HEK293T (cell line): ENCODE results near the gene OGDH.

Experiments
- ARNT ChIP-seq: fragments of 450-650 bp; IDR thresholded peaks from 2 replicates; pipeline ENCODE4 v1.6.1; 2017; ENCODE audit warnings: mild to moderate bottlenecking
- BHLHE40 ChIP-seq: fragments of 450-650 bp; IDR thresholded peaks from 2 replicates; pipeline ENCODE4 v1.6.1; 2016; ENCODE audit warnings: mild to moderate bottlenecking, moderate library complexity, borderline replicate concordance
- CTBP1 ChIP-seq: fragments of 450-650 bp; IDR thresholded peaks from 2 replicates; pipeline ENCODE4 v1.6.1; 2016; ENCODE audit warnings: borderline replicate concordance
- ELF4 ChIP-seq: fragments of 450-650 bp; IDR thresholded peaks from 2 replicates; pipeline ENCODE4 v1.6.1; 2017; ENCODE audit warnings: antibody characterized with exemption
- FOXA1 ChIP-seq: fragments of 450-650 bp; IDR thresholded peaks from 2 replicates; pipeline ENCODE4 v1.6.1; 2016; ENCODE audit warnings: mild to moderate bottlenecking
- FOXM1 ChIP-seq: fragments of 450-650 bp; IDR thresholded peaks from 2 replicates; pipeline ENCODE4 v1.6.1; 2017; ENCODE audit warnings: mild to moderate bottlenecking, borderline replicate concordance
- LEF1 ChIP-seq: fragments of 450-650 bp; IDR thresholded peaks from 2 replicates; pipeline ENCODE4 v1.6.1; 2017; ENCODE audit warnings: mild to moderate bottlenecking, borderline replicate concordance
- NFRKB ChIP-seq: fragments of 450-650 bp; IDR thresholded peaks from 2 replicates; pipeline ENCODE4 v1.6.1; 2016; ENCODE audit warnings: mild to moderate bottlenecking, moderate library complexity
- PKNOX1 ChIP-seq: fragments of 450-650 bp; IDR thresholded peaks from 2 replicates; pipeline ENCODE4 v1.6.1; 2016
- SUZ12 ChIP-seq: fragments of 450-650 bp; IDR thresholded peaks from 2 replicates; pipeline ENCODE4 v1.6.1; 2016; ENCODE audit warnings: mild to moderate bottlenecking
- TARDBP ChIP-seq: fragments of 450-650 bp; IDR thresholded peaks from 2 replicates; pipeline ENCODE4 v1.6.1; 2016
- ZNF384 ChIP-seq: fragments of 450-650 bp; IDR thresholded peaks from 2 replicates; pipeline ENCODE4 v1.6.1; 2016

DNA sequence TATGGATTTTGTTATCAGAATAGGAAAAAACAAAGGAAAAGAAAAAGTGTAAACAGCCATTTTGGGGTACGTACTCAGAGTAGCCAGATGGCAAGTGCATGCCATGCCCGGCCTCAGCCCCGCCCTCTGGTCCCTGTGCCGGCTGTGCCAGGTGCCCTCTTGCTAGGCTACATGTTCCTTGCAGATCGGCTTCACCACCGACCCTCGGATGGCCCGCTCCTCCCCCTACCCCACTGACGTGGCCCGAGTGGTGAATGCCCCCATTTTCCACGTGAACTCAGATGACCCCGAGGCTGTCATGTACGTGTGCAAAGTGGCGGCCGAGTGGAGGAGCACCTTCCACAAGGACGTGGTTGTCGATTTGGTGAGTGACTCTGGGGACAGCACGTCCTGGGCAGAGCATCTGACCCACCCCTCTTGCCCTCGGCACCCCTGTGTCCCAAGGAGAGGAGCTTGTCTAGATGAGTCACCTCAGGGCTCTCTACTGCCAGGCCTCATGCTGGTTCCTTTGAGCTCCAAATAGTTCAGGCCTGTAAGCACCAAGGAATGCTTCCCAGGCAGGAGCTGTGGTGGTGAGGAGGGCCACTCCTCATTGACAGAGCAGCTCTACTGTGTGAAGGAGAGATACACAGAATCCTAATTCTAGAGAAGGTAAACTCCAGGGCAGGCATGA is 87.3 kb downstream of the OGDH start:
- TF ChIP-seq ELF4 (no peak), LEF1 (no peak), PKNOX1 (no peak), ARNT (no peak), FOXM1 (no peak), TARDBP (no peak), FOXA1 (no peak), ZNF384 (no peak), CTBP1 (no peak), SUZ12 (no peak), NFRKB (no peak), BHLHE40 (no peak)
